WTC11 (cell line): ENCODE measurements around the gene CHPF2. TPM values are rescaled to one million over a fixed set of nuclear protein-coding genes. Genes with fewer than 3 reads are reported as not detected.

ENCODE experiments used
- ATAC-seq: fragments of 200-7000 bp; cut with Tn5 transposase; 2 replicates; pipeline ENCODE4 v1.10.0; 2021; ENCODE audit warnings: mild to moderate bottlenecking, moderate library complexity
- CTCF ChIA-PET: fragments of 300-600 bp; sonication (Branson Sonifier 250); formaldehyde crosslinking; loops from one replicate; lab custom pipeline; 2021; ENCODE audit warnings: antibody characterized with exemption; lab: Charles Lee
- POLR2A ChIA-PET: fragments of 350-600 bp; sonication (Branson Sonifier 250); formaldehyde crosslinking; loops from one replicate; lab custom pipeline; 2021; ENCODE audit warnings: antibody characterized with exemption; lab: Charles Lee
- DNase-seq: peaks from one replicate; pipeline ENCODE4 v3.0.0; 2021; ENCODE audit warnings: low spot score
- H3K27ac Mint-ChIP-seq: 2 replicates; pipeline ENCODE4 v1.8.0; 2021; ENCODE audit warnings: mixed read lengths
- H3K27me3 Mint-ChIP-seq: 2 replicates; pipeline ENCODE4 v1.8.0; 2021; ENCODE audit warnings: low read depth, mild to moderate bottlenecking, moderate library complexity, mixed read lengths
- H3K36me3 Mint-ChIP-seq: 2 replicates; pipeline ENCODE4 v1.8.0; 2021; ENCODE audit warnings: mixed read lengths
- H3K4me1 Mint-ChIP-seq: 2 replicates; pipeline ENCODE4 v1.8.0; 2022; ENCODE audit warnings: mixed read lengths
- H3K4me3 Mint-ChIP-seq: 2 replicates; pipeline ENCODE4 v1.8.0; 2021; ENCODE audit warnings: mild to moderate bottlenecking, moderate library complexity, mixed read lengths
- H3K9me3 Mint-ChIP-seq: 2 replicates; pipeline ENCODE4 v1.8.0; 2021; ENCODE audit warnings: mixed read lengths
- ATF1 ChIP-seq: sonication (generic); formaldehyde crosslinking; IDR thresholded peaks from 2 replicates; pipeline ENCODE4 v1.8.1; 2023; ENCODE audit warnings: mild to moderate bottlenecking, moderate library complexity, missing genetic modification reagents
- ATF2 ChIP-seq: sonication (generic); formaldehyde crosslinking; IDR thresholded peaks from 2 replicates; pipeline ENCODE4 v1.8.1; 2022; ENCODE audit warnings: low read depth, missing genetic modification reagents, borderline replicate concordance
- CREM ChIP-seq: sonication (generic); formaldehyde crosslinking; IDR thresholded peaks from 2 replicates; pipeline ENCODE4 v1.8.1; 2022; ENCODE audit warnings: mild to moderate bottlenecking, missing genetic modification reagents, moderate library complexity
- CTCF ChIP-seq: fragments of 200-600 bp; IDR thresholded peaks from 2 replicates; pipeline ENCODE4 v1.8.0; 2022; ENCODE audit warnings: antibody characterized with exemption
- E2F4 ChIP-seq: sonication (generic); formaldehyde crosslinking; IDR thresholded peaks from 2 replicates; pipeline ENCODE4 v1.8.1; 2022; ENCODE audit warnings: low read depth, mild to moderate bottlenecking, moderate library complexity, missing genetic modification reagents, borderline replicate concordance
- GTF2I ChIP-seq: fragments of 250-450 bp; sonication (Bioruptor Pico); conservative IDR thresholded peaks from 2 replicates; pipeline ENCODE4 v1.4.0; 2021; ENCODE audit warnings: mild to moderate bottlenecking
- NR1H2 ChIP-seq: sonication (generic); formaldehyde crosslinking; IDR thresholded peaks from 2 replicates; pipeline ENCODE4 v1.9.0; 2021; ENCODE audit warnings: mild to moderate bottlenecking, moderate library complexity, missing genetic modification reagents
- PRDM15 ChIP-seq: sonication (generic); formaldehyde crosslinking; IDR thresholded peaks from 2 replicates; pipeline ENCODE4 v1.8.0; 2022; ENCODE audit warnings: missing genetic modification reagents
- PREB ChIP-seq: sonication (generic); formaldehyde crosslinking; IDR thresholded peaks from 2 replicates; pipeline ENCODE4 v1.8.1; 2022; ENCODE audit warnings: mild to moderate bottlenecking, missing genetic modification reagents, moderate library complexity, borderline replicate concordance
- PRRX2 ChIP-seq: fragments of 250-450 bp; sonication (Bioruptor Pico); IDR thresholded peaks from 2 replicates; pipeline ENCODE4 v1.8.0; 2021; ENCODE audit warnings: mild to moderate bottlenecking
- RORB ChIP-seq: fragments of 250-450 bp; sonication (Bioruptor Pico); IDR thresholded peaks from 2 replicates; pipeline ENCODE4 v1.9.0; 2021; ENCODE audit warnings: mild to moderate bottlenecking
- SOX15 ChIP-seq: fragments of 250-450 bp; sonication (Bioruptor Pico); IDR thresholded peaks from 2 replicates; pipeline ENCODE4 v1.9.0; 2021; ENCODE audit warnings: mild to moderate bottlenecking
- TEAD4 ChIP-seq: sonication (generic); formaldehyde crosslinking; IDR thresholded peaks from 2 replicates; pipeline ENCODE4 v1.8.0; 2022; ENCODE audit warnings: mild to moderate bottlenecking, missing genetic modification reagents
- ZBTB21 ChIP-seq: sonication (generic); formaldehyde crosslinking; IDR thresholded peaks from 2 replicates; pipeline ENCODE4 v1.8.1; 2023; ENCODE audit warnings: mild to moderate bottlenecking, missing genetic modification reagents, borderline replicate concordance
- ZNF263 ChIP-seq: sonication (generic); formaldehyde crosslinking; IDR thresholded peaks from 2 replicates; pipeline ENCODE4 v1.8.1; 2022; ENCODE audit warnings: low read depth, mild to moderate bottlenecking, moderate library complexity, missing genetic modification reagents
- ZNF396 ChIP-seq: fragments of 250-450 bp; sonication (Bioruptor Pico); IDR thresholded peaks from 2 replicates; pipeline ENCODE4 v1.8.0; 2021; ENCODE audit warnings: mild to moderate bottlenecking, moderate library complexity, borderline replicate concordance
- ZNF512 ChIP-seq: sonication (generic); formaldehyde crosslinking; IDR thresholded peaks from 2 replicates; pipeline ENCODE4 v1.8.1; 2022; ENCODE audit warnings: missing genetic modification reagents, borderline replicate concordance
- ZNF671 ChIP-seq: fragments of 250-450 bp; sonication (Bioruptor Pico); IDR thresholded peaks from 2 replicates; pipeline ENCODE4 v1.8.0; 2021; ENCODE audit warnings: mild to moderate bottlenecking
- total RNA-seq: library from RNA; stranded (reverse); gene quantifications from 3 replicates; pipeline ENCODE4 v1.2.3, GENCODE V29; 2021

Gene CHPF2
- total RNA-seq, 1 experiment from 2014 or later = 30.7 TPM

GRCh38 chr7:151192002-151192539 lies 40.2 kb upstream of the CHPF2 start:
- no peak overlapping the region for H3K27ac Mint-ChIP-seq
- H3K27me3 Mint-ChIP-seq = peaks cover 4% of the 10 kb centered on the region
- TF ChIP-seq NR1H2 (CRISPR knock-in tag) (no peak), PRDM15 (CRISPR knock-in tag) (no peak), E2F4 (CRISPR knock-in tag) (no peak), ZNF396 (CRISPR knock-in tag) (no peak), ATF1 (CRISPR knock-in tag) (no peak), SOX15 (no peak), ZNF671 (CRISPR knock-in tag) (no peak), PRRX2 (CRISPR knock-in tag) (no peak), ATF2 (CRISPR knock-in tag) (no peak), RORB (no peak), TEAD4 (CRISPR knock-in tag) (no peak), ZBTB21 (CRISPR knock-in tag) (no peak), CTCF (no peak), CREM (CRISPR knock-in tag) (no peak), GTF2I (no peak), ZNF263 (no peak), PREB (CRISPR knock-in tag) (no peak), ZNF512 (CRISPR knock-in tag) (no peak)
- TF ChIP-seq, all 79 proteins: peak for 0
- ChIA-PET POLR2A (no interaction called here), CTCF (interaction anchor here (1.3 to 2.9 kb wide), 3 partner anchors 19 to 68 kb away, joined by 4 to 11 read pairs (median 4); no protein-coding TSS in a partner anchor)
- Mint-ChIP-seq H3K4me1 (peaks cover 5% of the 10 kb centered on the region; the same call in 1 of the 2 replicates), H3K36me3 (no peaks in the 10 kb centered on the region), H3K4me3 (no peak overlapping the region), H3K9me3 (no peaks in the 10 kb centered on the region)
- no peak for DNase-seq
- ATAC-seq = no peak
